Activated CD8-positive, alpha-beta T cell treated with anti-CD3 and anti-CD28 coated beads for 36 hours (primary cell): ENCODE measurements around the gene TXNRD2. TPM values are rescaled to one million over a fixed set of nuclear protein-coding genes. Genes with fewer than 3 reads are reported as not detected.
A peak's percentile ranks its signal among the peaks of the same experiment; 100 is the strongest.

ENCODE experiments used
- ATAC-seq: fragments of 200-7000 bp; cut with Tn5 transposase; one replicate; pipeline ENCODE4 v1.10.0; 2021; ENCODE audit warnings: mild to moderate bottlenecking, moderate library complexity
- CTCF ChIA-PET: fragments of 350-600 bp; sonication (Branson Sonifier 250); formaldehyde crosslinking; loops from one replicate; lab custom pipeline; 2021; ENCODE audit warnings: antibody characterized with exemption; lab: Charles Lee
- POLR2A ChIA-PET: fragments of 350-600 bp; sonication (Branson Sonifier 250); formaldehyde crosslinking; loops from one replicate; lab custom pipeline; 2021; ENCODE audit warnings: antibody characterized with exemption; lab: Charles Lee
- DNase-seq: peaks from one replicate; pipeline ENCODE4 v3.0.0-alpha.2; 2020
- H3K27ac Mint-ChIP-seq: one replicate; pipeline ENCODE4 v1.8.0; 2021; ENCODE audit warnings: mild to moderate bottlenecking, mixed read lengths
- H3K27me3 Mint-ChIP-seq: one replicate; pipeline ENCODE4 v1.8.0; 2021; ENCODE audit warnings: mixed read lengths
- H3K36me3 Mint-ChIP-seq: one replicate; pipeline ENCODE4 v1.8.0; 2021; ENCODE audit warnings: low read depth, mixed read lengths
- H3K4me1 Mint-ChIP-seq: one replicate; pipeline ENCODE4 v1.8.0; 2021; ENCODE audit warnings: low read depth, mixed read lengths
- H3K4me3 Mint-ChIP-seq: one replicate; pipeline ENCODE4 v1.8.0; 2021; ENCODE audit warnings: mild to moderate bottlenecking, moderate library complexity, mixed read lengths
- H3K9me3 Mint-ChIP-seq: one replicate; pipeline ENCODE4 v1.8.0; 2021; ENCODE audit warnings: mixed read lengths
- CTCF ChIP-seq: fragments of 200-600 bp; IDR thresholded peaks from one replicate; pipeline ENCODE4 v1.8.0; 2022; ENCODE audit warnings: antibody characterized with exemption, mild to moderate bottlenecking
- intact Hi-C: fragments of 100-400 bp; cut with micrococcal nuclease; formaldehyde crosslinking; loops from one replicate; pipeline ENCODE4 v1.10.0; 2022
- total RNA-seq, 2 experiments: library from RNA; stranded (reverse); gene quantifications; one replicate each; pipeline ENCODE4 v1.2.3, GENCODE V29; 2021

The TXNRD2 gene
- total RNA-seq, 2 experiments from 2014 or later: 18.0 to 18.5 TPM

GRCh38 chr22:19898831-19899567 lies 42.6 kb downstream of the TXNRD2 start:
- H3K4me1 Mint-ChIP-seq: peaks cover 29% of the 10 kb centered on the region
- ChIA-PET CTCF (interaction anchor here (2.9 to 4.3 kb wide), 2 partner anchors 11 to 169 kb away, joined by 14 to 21 read pairs; no protein-coding TSS in a partner anchor), POLR2A (interaction anchor here (0.7 kb wide), 1 partner anchor 43 kb away, joined by 3 read pairs; no protein-coding TSS in a partner anchor)
- DNase-seq (no peak), ATAC-seq (no peak)
- no peak for TF ChIP-seq CTCF
- H3K4me3 Mint-ChIP-seq: no peak overlapping the region
- intact Hi-C loops: no loop called here
- no peaks in the 10 kb centered on the region for H3K9me3 Mint-ChIP-seq
- no peak overlapping the region for H3K27ac Mint-ChIP-seq
- no peaks in the 10 kb centered on the region for H3K27me3 Mint-ChIP-seq
- peaks cover 9% of the 10 kb centered on the region for H3K36me3 Mint-ChIP-seq

GRCh38 chr22:19898145-19898544 lies 43.5 kb downstream of the TXNRD2 start:
- intact Hi-C loops: no loop called here
- Mint-ChIP-seq H3K27ac (no peak overlapping the region), H3K4me1 (peaks cover 38% of the 10 kb centered on the region), H3K27me3 (no peaks in the 10 kb centered on the region), H3K36me3 (peaks cover 10% of the 10 kb centered on the region), H3K9me3 (no peaks in the 10 kb centered on the region), H3K4me3 (no peak overlapping the region)
- DNase-seq: no peak
- ChIA-PET POLR2A (interaction anchor here (0.9 to 1.1 kb wide), 2 partner anchors 13 to 42 kb away, joined by 3 read pairs; no protein-coding TSS in a partner anchor), CTCF (interaction anchor here (4.3 kb wide), 1 partner anchor 168 kb away, joined by 21 read pairs; no protein-coding TSS in a partner anchor)
- no peak for ATAC-seq
- TF ChIP-seq CTCF: no peak

GRCh38 chr22:19897726-19898125 lies 43.9 kb downstream of the TXNRD2 start:
- H3K27me3 Mint-ChIP-seq: no peaks in the 10 kb centered on the region
- intact Hi-C loops: no loop called here
- POLR2A ChIA-PET: interaction anchor here (0.9 to 1.1 kb wide), 3 partner anchors 11 to 42 kb away, joined by 3 read pairs; no protein-coding TSS in a partner anchor
- H3K27ac Mint-ChIP-seq: no peak overlapping the region
- no peak for TF ChIP-seq CTCF
- peaks cover 42% of the 10 kb centered on the region for H3K4me1 Mint-ChIP-seq
- CTCF ChIA-PET: interaction anchor here (1.2 to 4.3 kb wide), 5 partner anchors 8 to 167 kb away, joined by 5 to 21 read pairs (median 10); no protein-coding TSS in a partner anchor
- peaks cover 10% of the 10 kb centered on the region for H3K36me3 Mint-ChIP-seq
- DNase-seq (no peak), ATAC-seq (no peak)
- no peaks in the 10 kb centered on the region for H3K9me3 Mint-ChIP-seq
- no peak overlapping the region for H3K4me3 Mint-ChIP-seq

GRCh38 chr22:19896665-19897355 lies 44.8 kb downstream of the TXNRD2 start:
- DNase-seq (peak; percentile 70), ATAC-seq (peak; percentile 40)
- ChIA-PET POLR2A (interaction anchor here (0.9 to 1.9 kb wide), 7 partner anchors 8 to 44 kb away, joined by 3 to 9 read pairs (median 3); partner anchors contain the start of genes COMT, GNB1L, RTL10 and TXNRD2), CTCF (interaction anchor here (0.9 to 4.3 kb wide), 9 partner anchors 9 to 167 kb away, joined by 3 to 21 read pairs (median 5); no protein-coding TSS in a partner anchor)
- Mint-ChIP-seq H3K36me3 (peaks cover 10% of the 10 kb centered on the region), H3K9me3 (no peaks in the 10 kb centered on the region), H3K27ac (peak overlapping the region; percentile 55), H3K27me3 (no peaks in the 10 kb centered on the region), H3K4me3 (no peak overlapping the region), H3K4me1 (peaks cover 51% of the 10 kb centered on the region)
- TF ChIP-seq CTCF: no peak
- intact Hi-C loops: no loop called here
